ENCODE data around the gene CHAT.

DNA sequence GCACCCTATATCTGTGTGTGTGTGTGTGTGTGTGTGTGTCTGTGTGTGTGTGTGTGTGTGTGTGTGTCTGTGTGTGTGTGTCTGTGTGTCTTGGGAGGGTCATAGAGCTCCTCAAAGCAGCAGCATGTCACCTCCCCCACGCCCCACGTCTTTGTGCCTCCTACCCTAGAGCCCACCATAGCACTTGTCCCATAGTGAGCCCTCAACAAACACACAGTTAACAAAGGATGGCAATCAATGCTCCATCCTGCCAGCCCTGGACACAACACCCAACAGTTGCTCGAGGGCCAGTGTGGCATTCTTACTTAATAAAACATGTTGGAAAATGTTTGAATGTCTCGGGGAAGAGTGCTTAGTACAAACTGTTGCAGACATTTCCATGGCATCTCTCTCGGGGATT, 96.1 kb downstream of the CHAT start:
- TF ChIP-seq, protein P1, sequence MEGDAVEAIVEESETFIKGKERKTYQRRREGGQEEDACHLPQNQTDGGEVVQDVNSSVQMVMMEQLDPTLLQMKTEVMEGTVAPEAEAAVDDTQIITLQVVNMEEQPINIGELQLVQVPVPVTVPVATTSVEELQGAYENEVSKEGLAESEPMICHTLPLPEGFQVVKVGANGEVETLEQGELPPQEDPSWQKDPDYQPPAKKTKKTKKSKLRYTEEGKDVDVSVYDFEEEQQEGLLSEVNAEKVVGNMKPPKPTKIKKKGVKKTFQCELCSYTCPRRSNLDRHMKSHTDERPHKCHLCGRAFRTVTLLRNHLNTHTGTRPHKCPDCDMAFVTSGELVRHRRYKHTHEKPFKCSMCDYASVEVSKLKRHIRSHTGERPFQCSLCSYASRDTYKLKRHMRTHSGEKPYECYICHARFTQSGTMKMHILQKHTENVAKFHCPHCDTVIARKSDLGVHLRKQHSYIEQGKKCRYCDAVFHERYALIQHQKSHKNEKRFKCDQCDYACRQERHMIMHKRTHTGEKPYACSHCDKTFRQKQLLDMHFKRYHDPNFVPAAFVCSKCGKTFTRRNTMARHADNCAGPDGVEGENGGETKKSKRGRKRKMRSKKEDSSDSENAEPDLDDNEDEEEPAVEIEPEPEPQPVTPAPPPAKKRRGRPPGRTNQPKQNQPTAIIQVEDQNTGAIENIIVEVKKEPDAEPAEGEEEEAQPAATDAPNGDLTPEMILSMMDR (IDR thresholded peaks at IDR 0.05): no peak
- TF ChIP-seq, protein P2, sequence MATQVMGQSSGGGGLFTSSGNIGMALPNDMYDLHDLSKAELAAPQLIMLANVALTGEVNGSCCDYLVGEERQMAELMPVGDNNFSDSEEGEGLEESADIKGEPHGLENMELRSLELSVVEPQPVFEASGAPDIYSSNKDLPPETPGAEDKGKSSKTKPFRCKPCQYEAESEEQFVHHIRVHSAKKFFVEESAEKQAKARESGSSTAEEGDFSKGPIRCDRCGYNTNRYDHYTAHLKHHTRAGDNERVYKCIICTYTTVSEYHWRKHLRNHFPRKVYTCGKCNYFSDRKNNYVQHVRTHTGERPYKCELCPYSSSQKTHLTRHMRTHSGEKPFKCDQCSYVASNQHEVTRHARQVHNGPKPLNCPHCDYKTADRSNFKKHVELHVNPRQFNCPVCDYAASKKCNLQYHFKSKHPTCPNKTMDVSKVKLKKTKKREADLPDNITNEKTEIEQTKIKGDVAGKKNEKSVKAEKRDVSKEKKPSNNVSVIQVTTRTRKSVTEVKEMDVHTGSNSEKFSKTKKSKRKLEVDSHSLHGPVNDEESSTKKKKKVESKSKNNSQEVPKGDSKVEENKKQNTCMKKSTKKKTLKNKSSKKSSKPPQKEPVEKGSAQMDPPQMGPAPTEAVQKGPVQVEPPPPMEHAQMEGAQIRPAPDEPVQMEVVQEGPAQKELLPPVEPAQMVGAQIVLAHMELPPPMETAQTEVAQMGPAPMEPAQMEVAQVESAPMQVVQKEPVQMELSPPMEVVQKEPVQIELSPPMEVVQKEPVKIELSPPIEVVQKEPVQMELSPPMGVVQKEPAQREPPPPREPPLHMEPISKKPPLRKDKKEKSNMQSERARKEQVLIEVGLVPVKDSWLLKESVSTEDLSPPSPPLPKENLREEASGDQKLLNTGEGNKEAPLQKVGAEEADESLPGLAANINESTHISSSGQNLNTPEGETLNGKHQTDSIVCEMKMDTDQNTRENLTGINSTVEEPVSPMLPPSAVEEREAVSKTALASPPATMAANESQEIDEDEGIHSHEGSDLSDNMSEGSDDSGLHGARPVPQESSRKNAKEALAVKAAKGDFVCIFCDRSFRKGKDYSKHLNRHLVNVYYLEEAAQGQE (IDR thresholded peaks at IDR 0.05; ENCODE audit: insufficient read depth in 1 of 2, low read depth in 2 of 2, low read length in 1 of 2): no peak
- TF ChIP-seq POLR2AphosphoS5 (IDR thresholded peaks at IDR 0.05; ENCODE audit: low read depth, low read length) (no peak), TCF7L2 (IDR thresholded peaks at IDR 0.05; ENCODE audit: low read depth, low read length) (no peak), SIN3A (IDR thresholded peaks at IDR 0.05; ENCODE audit: borderline replicate concordance, insufficient read depth, low read depth, low read length) (no peak)

Measured in Panc1 (cell line).